ENCODE data around the gene PANX3. TPM values are rescaled to one million over a fixed set of nuclear protein-coding genes. Genes with fewer than 3 reads are reported as not detected.

The PANX3 gene, protein sequence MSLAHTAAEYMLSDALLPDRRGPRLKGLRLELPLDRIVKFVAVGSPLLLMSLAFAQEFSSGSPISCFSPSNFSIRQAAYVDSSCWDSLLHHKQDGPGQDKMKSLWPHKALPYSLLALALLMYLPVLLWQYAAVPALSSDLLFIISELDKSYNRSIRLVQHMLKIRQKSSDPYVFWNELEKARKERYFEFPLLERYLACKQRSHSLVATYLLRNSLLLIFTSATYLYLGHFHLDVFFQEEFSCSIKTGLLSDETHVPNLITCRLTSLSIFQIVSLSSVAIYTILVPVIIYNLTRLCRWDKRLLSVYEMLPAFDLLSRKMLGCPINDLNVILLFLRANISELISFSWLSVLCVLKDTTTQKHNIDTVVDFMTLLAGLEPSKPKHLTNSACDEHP
- total RNA-seq = not detected in 2 replicates

DNA sequence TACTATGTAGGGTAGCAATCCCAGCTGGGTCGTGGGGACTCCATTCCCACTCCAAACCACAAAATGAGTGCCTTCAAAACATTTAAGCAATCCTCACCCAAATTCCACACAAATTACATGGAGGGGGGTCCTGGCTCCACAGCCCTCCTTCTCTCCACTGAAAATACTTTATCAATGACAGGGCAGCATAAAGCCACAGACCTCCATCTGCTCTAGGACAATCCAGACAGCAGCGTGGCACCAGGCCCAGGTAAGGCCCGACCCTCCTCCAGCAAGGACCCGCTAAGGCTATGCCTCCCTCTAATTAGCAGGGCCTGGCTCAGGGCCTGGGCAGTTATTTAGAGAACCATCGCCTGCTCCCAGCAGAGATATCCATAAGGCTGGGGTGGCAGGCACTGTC is at the start of gene PANX3:
Gene PANX3, plus strand, starts transcription at position 365 of the 400 bp plus-strand sequence. CDS start 129 bp downstream, outside the sequence.

DNA sequence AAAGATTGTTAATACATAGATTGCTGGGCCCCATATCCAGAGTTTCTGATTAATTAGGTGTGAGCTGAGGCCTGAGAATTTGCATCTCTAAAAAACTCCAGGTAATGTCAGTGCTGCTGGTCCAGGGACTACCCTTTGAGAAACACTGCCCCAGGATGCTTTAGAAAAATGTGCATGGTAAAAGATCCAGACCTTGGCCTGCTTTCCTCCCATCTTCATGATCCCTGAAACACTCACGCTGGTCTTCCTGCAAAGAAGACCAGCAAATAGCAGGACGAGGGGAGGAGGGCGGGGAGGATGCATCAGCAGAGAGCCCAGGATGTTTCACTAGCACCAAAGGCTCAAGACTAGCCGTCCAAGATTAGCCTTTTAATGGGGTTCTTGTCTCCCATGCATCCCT is 41.5 kb upstream of the PANX3 start, which contains the start of gene OR8A1:
Gene OR8A1, plus strand, starts transcription at position 301 of the 400 bp plus-strand sequence. CDS start 123 bp downstream, outside the sequence.

DNA sequence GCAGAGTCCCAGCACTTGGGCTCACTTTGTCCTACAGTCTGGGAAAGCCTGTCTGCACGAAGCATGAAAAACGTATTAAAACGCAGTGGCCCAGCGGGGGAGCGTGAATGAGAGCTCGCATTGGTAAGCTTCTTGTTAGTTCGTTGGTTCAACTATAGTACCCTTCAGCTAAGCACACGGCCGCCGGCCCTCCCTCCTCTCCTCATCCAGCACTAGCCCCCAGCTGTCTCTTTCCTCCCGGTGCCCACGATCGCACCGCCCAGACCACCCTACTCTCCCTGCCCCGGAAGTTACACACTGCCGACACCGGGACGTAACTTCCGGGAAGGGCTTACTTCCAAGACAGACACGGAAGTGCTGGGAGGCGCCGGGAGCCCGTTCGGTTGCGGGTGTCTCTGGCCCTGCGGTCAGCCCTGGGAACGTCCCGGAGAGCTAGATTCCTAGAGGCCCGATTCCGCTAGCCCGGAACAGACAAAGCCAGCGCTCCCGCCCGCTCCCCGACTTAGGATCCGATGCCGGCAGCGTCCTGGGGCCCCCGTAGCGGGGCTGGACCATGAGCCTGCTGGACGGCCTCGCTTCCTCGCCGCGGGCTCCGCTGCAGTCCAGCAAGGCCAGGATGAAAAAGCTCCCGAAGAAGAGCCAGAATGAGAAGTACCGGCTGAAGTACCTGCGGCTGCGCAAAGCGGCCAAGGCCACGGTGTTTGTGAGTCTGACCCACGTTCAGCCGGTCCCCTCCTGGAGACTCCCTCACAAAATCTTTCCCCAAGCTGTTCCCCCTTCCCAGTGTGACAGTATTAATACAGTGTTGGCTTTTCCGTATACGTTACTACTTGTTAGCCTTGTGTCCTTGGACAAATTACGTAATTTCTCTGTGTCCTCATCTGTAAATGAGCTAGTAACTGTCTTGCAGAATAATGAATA is 11.6 kb downstream of the PANX3 start, which contains the start of gene TBRG1:
Gene TBRG1, plus strand, starts transcription at position 334 of the 921 bp plus-strand sequence. Its CDS starts 220 bp downstream, at position 554.

Other genes with a start within 250 kb of the PANX3 start
- not detected in 2 replicates for gene OR8B2, start 226.9 kb upstream of the PANX3 start, total RNA-seq
- gene OR8B3, start 212.4 kb upstream of the PANX3 start, total RNA-seq = not detected in 2 replicates
- not detected in 2 replicates for gene OR8B4, start 186.6 kb upstream of the PANX3 start, total RNA-seq
- not detected in 2 replicates for gene OR8B8, start 165.7 kb upstream of the PANX3 start, total RNA-seq
- not detected in 2 replicates for gene OR8B12, start 67.8 kb upstream of the PANX3 start, total RNA-seq
- not detected in 2 replicates for gene OR8A1, start 41.4 kb upstream of the PANX3 start, total RNA-seq
- gene TBRG1, start 11.4 kb downstream of the PANX3 start, total RNA-seq = 26.7 and 29.4 TPM in 2 replicates
- gene SIAE, start 62.3 kb downstream of the PANX3 start, total RNA-seq = 17.5 and 18.3 TPM in 2 replicates
- 5.0 and 8.1 TPM in 2 replicates for gene SPA17, start 62.5 kb downstream of the PANX3 start, total RNA-seq
- 0.28 TPM in 1 of 2 replicates, not detected in the other for gene NRGN, start 128.5 kb downstream of the PANX3 start, total RNA-seq
- not detected in 2 replicates for gene VSIG2, start 140.8 kb downstream of the PANX3 start, total RNA-seq
- gene ESAM, start 150.9 kb downstream of the PANX3 start, total RNA-seq = 0.30 and 0.37 TPM in 2 replicates
- 8.3 and 12.0 TPM in 2 replicates for gene MSANTD2, start 189.0 kb downstream of the PANX3 start, total RNA-seq

Data from smooth muscle cell of the umbilical artery (primary cell).